GM19099 (cell line): Measurements from ENCODE around the gene EXOC3.

Source experiments
- POLR2A ChIP-seq: IDR thresholded peaks from 3 replicates; pipeline ENCODE4 v1.6.1; 2011; ENCODE audit warnings: low read depth; ENCODE audit not compliant: insufficient read length; ENCODE audit errors: extremely low read depth

Gene EXOC3

GRCh38 chr5:439636-440035 is 3.3 kb upstream of the EXOC3 start:
- no peak for TF ChIP-seq POLR2A

- no peak for TF ChIP-seq POLR2A
Observed at GRCh38 chr5:440401-441201, 2.4 kb upstream of the EXOC3 start.

GRCh38 chr5:441996-442334 is 1.0 kb upstream of the EXOC3 start:
- TF ChIP-seq POLR2A = no peak

GRCh38 chr5:443239-444151 is 519 bp downstream of the EXOC3 start:
- no peak for TF ChIP-seq POLR2A

GRCh38 chr5:444226-444625 is 1.2 kb downstream of the EXOC3 start:
- TF ChIP-seq POLR2A = no peak

- TF ChIP-seq POLR2A = no peak
Observed at GRCh38 chr5:445591-445990, 2.6 kb downstream of the EXOC3 start.

GRCh38 chr5:446066-446882 is 3.3 kb downstream of the EXOC3 start:
- TF ChIP-seq POLR2A = no peak

GRCh38 chr5:446883-447263 is 3.9 kb downstream of the EXOC3 start:
- TF ChIP-seq POLR2A = no peak

- TF ChIP-seq POLR2A = no peak
Observed at GRCh38 chr5:447501-447900, 4.5 kb downstream of the EXOC3 start.

- no peak for TF ChIP-seq POLR2A
Observed at GRCh38 chr5:448061-448765, 5.2 kb downstream of the EXOC3 start.

GRCh38 chr5:448766-449090 is 5.8 kb downstream of the EXOC3 start:
- no peak for TF ChIP-seq POLR2A

- TF ChIP-seq POLR2A = no peak
Observed at GRCh38 chr5:449151-449550, 6.2 kb downstream of the EXOC3 start.

GRCh38 chr5:451587-452458 is 8.8 kb downstream of the EXOC3 start:
- TF ChIP-seq POLR2A = no peak

- no peak for TF ChIP-seq POLR2A
Observed at GRCh38 chr5:452978-453710, 10.2 kb downstream of the EXOC3 start.
